CD4-positive, alpha-beta T cell (primary cell): Measurements from ENCODE around the gene NEURL1. TPM values are rescaled to one million over a fixed set of nuclear protein-coding genes. Genes with fewer than 3 reads are reported as not detected.

ENCODE experiments used
- ATAC-seq: fragments of 200-7000 bp; cut with Tn5 transposase; one replicate; pipeline ENCODE4 v1.10.0; 2022; ENCODE audit warnings: mild to moderate bottlenecking; ENCODE audit not compliant: poor library complexity
- CTCF ChIA-PET: fragments of 350-600 bp; sonication (Branson Sonifier 250); formaldehyde crosslinking; loops from one replicate; lab custom pipeline; 2021; ENCODE audit warnings: antibody characterized with exemption, inconsistent platforms; lab: Charles Lee
- POLR2A ChIA-PET: fragments of 350-600 bp; sonication (Branson Sonifier 250); formaldehyde crosslinking; loops from one replicate; lab custom pipeline; 2021; ENCODE audit warnings: antibody characterized with exemption, inconsistent platforms; lab: Charles Lee
- DNase-seq, 14 experiments: peaks; one replicate each; pipeline ENCODE4 v3.0.0-alpha.2; 2013 to 2020; ENCODE audit warnings: mixed read lengths in 2 of 14
- H3K27ac ChIP-seq, 2 donors: one replicate each; pipeline versions ENCODE4 v1.5.1 to v1.7.0; 2013; ENCODE audit warnings: low read length in 2 of 2, low read depth in 1 of 2, mild to moderate bottlenecking in 1 of 2
- H3K27me3 ChIP-seq, 2 experiments: 1 replicate in 1 of 2; 2 replicates in 1 of 2; pipeline versions ENCODE4 v1.6.1 to v1.7.0; 2013; ENCODE audit warnings: low read length in 2 of 2, control low read depth in 1 of 2, mild to moderate bottlenecking in 1 of 2, moderate library complexity in 1 of 2; ENCODE audit not compliant: insufficient read depth in 2 of 2, control insufficient read depth in 1 of 2
- H3K36me3 ChIP-seq: one replicate; pipeline ENCODE4 v1.6.1; 2013; ENCODE audit warnings: low read length, control low read depth; ENCODE audit not compliant: insufficient read depth
- H3K4me1 ChIP-seq: one replicate; pipeline ENCODE4 v1.6.1; 2013; ENCODE audit warnings: low read length, control low read depth; ENCODE audit not compliant: insufficient read depth
- H3K4me3 ChIP-seq: one replicate; pipeline ENCODE4 v1.5.1; 2013; ENCODE audit warnings: mild to moderate bottlenecking, low read length, moderate library complexity
- H3K9me3 ChIP-seq, 2 experiments: 1 replicate in 1 of 2; 2 replicates in 1 of 2; pipeline versions ENCODE4 v1.6.1 to v1.7.0; 2013; ENCODE audit warnings: low read length in 2 of 2, mild to moderate bottlenecking in 2 of 2, control low read depth in 1 of 2, moderate library complexity in 1 of 2; ENCODE audit not compliant: control insufficient read depth in 1 of 2, insufficient read depth in 1 of 2
- H3K27ac Mint-ChIP-seq: one replicate; pipeline ENCODE4 v1.8.0; 2020; ENCODE audit warnings: mixed read lengths
- H3K27me3 Mint-ChIP-seq: one replicate; pipeline ENCODE4 v1.8.0; 2021; ENCODE audit warnings: mixed read lengths
- H3K36me3 Mint-ChIP-seq: one replicate; pipeline ENCODE4 v1.8.0; 2021; ENCODE audit warnings: low read depth, mixed read lengths
- H3K4me1 Mint-ChIP-seq: one replicate; pipeline ENCODE4 v1.8.0; 2021; ENCODE audit warnings: low read depth, mixed read lengths
- H3K4me3 Mint-ChIP-seq: one replicate; pipeline ENCODE4 v1.8.0; 2020; ENCODE audit warnings: mild to moderate bottlenecking, mixed read lengths
- H3K9me3 Mint-ChIP-seq: one replicate; pipeline ENCODE4 v1.8.0; 2020; ENCODE audit warnings: mixed read lengths
- intact Hi-C, 2 experiments: fragments of 100-400 bp; cut with DNase I in 1 of 2; cut with micrococcal nuclease in 1 of 2; formaldehyde crosslinking; loops; one replicate each; pipeline versions ENCODE4 v1.15.1 to v1.9.0; 2023 to 2025; cut with DNase I, micrococcal nuclease
- total RNA-seq, 174 experiments: library from RNA in 2 of 174; stranded (reverse) in 2 of 174; gene quantifications; one replicate each; pipeline ENCODE4 v1.2.3 and lab custom pipeline; 2021 to 2026
- TF ChIP-seq, protein P1 (sequence below): fragments of 200-600 bp; IDR thresholded peaks from one replicate; pipeline ENCODE4 v1.8.0; 2022; ENCODE audit warnings: antibody characterized with exemption, mild to moderate bottlenecking

Gene NEURL1
- total RNA-seq, 2 experiments from 2014 or later, result 0.85 to 1.1 TPM

GRCh38 chr10:103541616-103542015 lies 48.1 kb downstream of the NEURL1 start:
- intact Hi-C loops, result no loop called here

DNA sequence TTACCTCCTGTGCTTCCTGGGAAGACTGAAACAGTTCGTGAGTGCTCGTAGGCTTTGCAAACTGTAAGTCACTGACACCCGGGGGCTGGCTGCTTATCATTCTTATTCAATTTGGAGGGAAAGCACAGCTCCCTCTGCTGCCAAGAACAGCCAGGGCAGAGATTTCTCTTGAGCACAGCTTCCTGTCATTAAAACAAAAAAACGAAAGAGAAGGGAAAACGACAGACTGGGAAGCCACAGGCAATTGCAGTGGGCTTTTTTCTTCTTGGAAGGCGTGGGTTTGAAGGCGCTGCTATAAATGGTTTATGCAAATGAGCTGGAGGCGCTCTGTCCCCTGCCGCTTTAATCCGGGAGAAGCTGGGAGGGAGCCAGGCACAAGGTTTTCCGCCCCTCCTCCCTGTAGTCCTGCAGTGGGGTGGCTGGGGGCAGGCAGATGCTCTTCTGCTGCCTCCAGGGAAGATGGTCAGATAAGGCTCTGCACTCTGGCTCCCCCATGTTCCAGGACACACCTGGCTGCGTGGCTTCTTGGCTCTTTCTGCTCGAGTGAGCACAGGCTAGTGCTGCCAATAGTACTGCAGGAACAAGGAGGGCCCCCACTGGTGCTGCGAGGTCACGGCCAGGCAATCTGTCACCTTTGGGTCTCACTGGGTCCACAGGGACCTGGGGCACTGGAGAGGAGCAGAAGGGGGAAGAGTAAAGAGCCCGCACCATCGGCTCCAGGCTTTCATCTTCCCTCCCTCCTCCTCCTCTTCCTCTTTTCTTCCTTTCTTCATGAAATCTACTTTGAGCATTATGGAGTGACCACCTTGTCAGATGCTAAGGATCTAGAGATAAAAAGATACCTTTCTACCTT lies 49.5 kb downstream of the NEURL1 start:
- peaks cover 18% of the 10 kb centered on the region for H3K27me3 Mint-ChIP-seq
- TF ChIP-seq, protein P1, sequence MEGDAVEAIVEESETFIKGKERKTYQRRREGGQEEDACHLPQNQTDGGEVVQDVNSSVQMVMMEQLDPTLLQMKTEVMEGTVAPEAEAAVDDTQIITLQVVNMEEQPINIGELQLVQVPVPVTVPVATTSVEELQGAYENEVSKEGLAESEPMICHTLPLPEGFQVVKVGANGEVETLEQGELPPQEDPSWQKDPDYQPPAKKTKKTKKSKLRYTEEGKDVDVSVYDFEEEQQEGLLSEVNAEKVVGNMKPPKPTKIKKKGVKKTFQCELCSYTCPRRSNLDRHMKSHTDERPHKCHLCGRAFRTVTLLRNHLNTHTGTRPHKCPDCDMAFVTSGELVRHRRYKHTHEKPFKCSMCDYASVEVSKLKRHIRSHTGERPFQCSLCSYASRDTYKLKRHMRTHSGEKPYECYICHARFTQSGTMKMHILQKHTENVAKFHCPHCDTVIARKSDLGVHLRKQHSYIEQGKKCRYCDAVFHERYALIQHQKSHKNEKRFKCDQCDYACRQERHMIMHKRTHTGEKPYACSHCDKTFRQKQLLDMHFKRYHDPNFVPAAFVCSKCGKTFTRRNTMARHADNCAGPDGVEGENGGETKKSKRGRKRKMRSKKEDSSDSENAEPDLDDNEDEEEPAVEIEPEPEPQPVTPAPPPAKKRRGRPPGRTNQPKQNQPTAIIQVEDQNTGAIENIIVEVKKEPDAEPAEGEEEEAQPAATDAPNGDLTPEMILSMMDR, result peak; percentile 43
- POLR2A ChIA-PET, result interaction anchor here (1.2 kb wide), 1 partner anchor 135 kb away, joined by 4 read pairs; no protein-coding TSS in a partner anchor

More at GRCh38 chr10:103541616-103542015, 48.1 kb downstream of the NEURL1 start:
- Histone ChIP-seq H3K9me3 (no peaks in the 10 kb centered on the region), H3K27ac (no peak overlapping the region), H3K4me3 (no peak overlapping the region), H3K27me3 (no peaks in the 10 kb centered on the region), H3K4me1 (peaks cover 11% of the 10 kb centered on the region), H3K36me3 (no peaks in the 10 kb centered on the region)
- Mint-ChIP-seq H3K36me3 (no peaks in the 10 kb centered on the region), H3K27ac (no peak overlapping the region), H3K9me3 (no peaks in the 10 kb centered on the region), H3K4me1 (peaks cover 11% of the 10 kb centered on the region), H3K4me3 (no peak overlapping the region), H3K27me3 (peaks cover 23% of the 10 kb centered on the region)
- CTCF ChIA-PET, result no interaction called here
- DNase-seq, result no peak
- TF ChIP-seq, protein P1, result no peak
- no peak for ATAC-seq
- POLR2A ChIA-PET, result no interaction called here

DNA sequence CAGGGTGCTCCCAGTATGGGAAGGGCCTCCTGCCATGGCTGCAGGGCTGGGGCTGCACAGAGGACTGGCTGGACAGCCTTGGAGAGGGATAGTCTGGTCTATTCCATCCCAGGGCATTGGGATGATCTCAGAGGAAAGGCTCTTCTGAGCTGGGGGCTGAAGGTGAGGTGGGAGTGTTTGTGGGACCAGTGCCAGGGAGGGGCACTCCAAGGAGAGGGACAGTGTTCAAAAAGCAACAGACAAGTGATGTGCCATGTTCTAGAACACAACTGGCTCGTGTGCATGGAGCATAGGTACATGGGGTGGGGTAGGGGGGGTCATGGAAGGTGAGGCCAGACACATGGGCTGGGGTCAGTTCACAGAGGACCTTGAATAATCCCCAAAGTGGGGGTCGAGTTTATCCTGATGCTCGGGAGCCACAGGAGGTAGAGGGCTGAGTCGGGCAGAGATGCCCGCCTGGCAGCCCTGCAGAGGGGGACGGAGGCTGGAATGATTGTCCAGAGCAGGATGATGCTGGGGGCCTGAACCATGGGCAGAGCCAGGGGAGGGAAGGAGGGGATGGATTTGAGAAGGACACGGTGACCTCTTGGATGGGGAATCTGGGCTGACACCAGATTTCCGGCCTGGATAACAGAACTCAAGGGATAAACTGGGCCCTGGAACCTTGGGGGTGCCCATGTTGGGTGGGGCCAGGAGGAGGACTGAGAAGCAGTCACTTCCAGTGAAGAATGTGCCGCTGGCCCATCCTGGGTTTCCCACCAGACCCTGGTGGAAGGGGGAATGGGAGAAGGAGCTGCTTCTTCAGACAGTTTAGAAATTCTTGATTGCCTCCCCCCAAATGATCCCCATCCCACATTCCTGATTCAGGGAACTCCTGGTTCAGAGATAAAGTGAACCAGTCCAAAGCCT lies 50.4 kb downstream of the NEURL1 start:
- TF ChIP-seq, protein P1, result no peak
- Mint-ChIP-seq H3K9me3 (no peaks in the 10 kb centered on the region), H3K27ac (no peak overlapping the region), H3K27me3 (peaks cover 18% of the 10 kb centered on the region), H3K4me1 (peaks cover 11% of the 10 kb centered on the region), H3K4me3 (peak overlapping the region; percentile 8), H3K36me3 (no peaks in the 10 kb centered on the region)
- Histone ChIP-seq H3K27me3 (no peaks in the 10 kb centered on the region), H3K4me1 (peaks cover 11% of the 10 kb centered on the region), H3K9me3 (no peaks in the 10 kb centered on the region), H3K27ac (no peak overlapping the region), H3K4me3 (no peak overlapping the region), H3K36me3 (no peaks in the 10 kb centered on the region)
- CTCF ChIA-PET, result no interaction called here
- DNase-seq (no peak), ATAC-seq (no peak)
- POLR2A ChIA-PET, result interaction anchor here (1.2 kb wide), 1 partner anchor 135 kb away, joined by 4 read pairs; no protein-coding TSS in a partner anchor
- intact Hi-C loops, result no loop called here

More for the DNA sequence above, 49.5 kb downstream of the NEURL1 start:
- H3K27ac ChIP-seq, result no peak overlapping the region
- intact Hi-C loops, result no loop called here
- peak overlapping the region; percentile 53 for H3K4me3 ChIP-seq
- CTCF ChIA-PET, result interaction anchor here (0.9 kb wide), 1 partner anchor 149 kb away, joined by 3 read pairs; no protein-coding TSS in a partner anchor
- no peaks in the 10 kb centered on the region for H3K36me3 ChIP-seq
- Mint-ChIP-seq H3K27ac (no peak overlapping the region), H3K4me1 (peaks cover 11% of the 10 kb centered on the region), H3K9me3 (no peaks in the 10 kb centered on the region), H3K4me3 (peak overlapping the region; percentile 76), H3K36me3 (no peaks in the 10 kb centered on the region)
- DNase-seq (peak in 9 of 14 experiments; percentile 11 to 56 (median 23)), ATAC-seq (peak; percentile 43)
- no peaks in the 10 kb centered on the region for H3K27me3 ChIP-seq
- H3K4me1 ChIP-seq, result peaks cover 11% of the 10 kb centered on the region
- H3K9me3 ChIP-seq, result no peaks in the 10 kb centered on the region
